Astrocyte (in vitro differentiated cells and primary cell): ENCODE measurements around the gene GJB3. TPM values are rescaled to one million over a fixed set of nuclear protein-coding genes. Genes with fewer than 3 reads are reported as not detected.
A peak's percentile ranks its signal among the peaks of the same experiment; 100 is the strongest.
"Not testable (repeated sequence)": the region's sequence is repeated elsewhere in the genome, so short reads cannot be mapped to it uniquely, and the experiment has no call there.

Source experiments
- DNase-seq: peaks from one replicate; pipeline ENCODE4 v3.0.0-alpha.2; 2010; ENCODE audit warnings: low read depth
- FAIRE-seq: peaks from 2 replicates; lab custom pipeline; 2011; peaks lifted over from hg19 to GRCh38; lab: Jason Lieb, UNC
- H2AFZ ChIP-seq: 2 replicates; pipeline ENCODE4 v1.6.0; 2012; ENCODE audit warnings: low read depth, low read length, inconsistent platforms
- H3K27ac ChIP-seq: 2 replicates; pipeline ENCODE4 v1.5.1; 2011; ENCODE audit warnings: low read depth, low read length, inconsistent platforms
- H3K27me3 ChIP-seq: 2 replicates; pipeline ENCODE4 v1.6.0; 2011; ENCODE audit warnings: low read length, inconsistent platforms; ENCODE audit not compliant: insufficient read depth
- H3K36me3 ChIP-seq: 2 replicates; pipeline ENCODE4 v1.5.1; 2011; ENCODE audit warnings: low read length, inconsistent platforms; ENCODE audit not compliant: insufficient read depth
- H3K4me1 ChIP-seq: 2 replicates; pipeline ENCODE4 v1.5.1; 2011; ENCODE audit warnings: low read length, inconsistent platforms; ENCODE audit not compliant: insufficient read depth
- H3K4me2 ChIP-seq: 2 replicates; pipeline ENCODE4 v1.6.0; 2012; ENCODE audit warnings: low read length, inconsistent platforms
- H3K4me3 ChIP-seq: 2 replicates; pipeline ENCODE4 v1.5.1; 2011; ENCODE audit warnings: low read depth, mild to moderate bottlenecking, low read length, inconsistent platforms; ENCODE audit not compliant: insufficient read depth
- H3K79me2 ChIP-seq: 2 replicates; pipeline ENCODE4 v1.6.0; 2012; ENCODE audit warnings: mild to moderate bottlenecking, low read length, inconsistent platforms; ENCODE audit not compliant: insufficient read depth
- H3K9ac ChIP-seq: 2 replicates; pipeline ENCODE4 v1.6.0; 2012; ENCODE audit warnings: mild to moderate bottlenecking, low read length, inconsistent platforms
- H3K9me3 ChIP-seq: 2 replicates; pipeline ENCODE4 v1.5.1; 2012; ENCODE audit warnings: low read depth, mild to moderate bottlenecking, low read length, inconsistent platforms; ENCODE audit not compliant: insufficient read depth
- H4K20me1 ChIP-seq: 2 replicates; pipeline ENCODE4 v1.6.0; 2012; ENCODE audit warnings: low read length, inconsistent platforms; ENCODE audit not compliant: insufficient read depth
- H3K27ac Mint-ChIP-seq: one replicate; pipeline ENCODE4 v1.8.0; 2021; ENCODE audit warnings: mild to moderate bottlenecking, mixed read lengths; ENCODE audit not compliant: unreplicated experiment
- H3K27me3 Mint-ChIP-seq: one replicate; pipeline ENCODE4 v1.8.0; 2021; ENCODE audit warnings: low read depth, mixed read lengths; ENCODE audit not compliant: unreplicated experiment
- H3K36me3 Mint-ChIP-seq: one replicate; pipeline ENCODE4 v1.8.0; 2021; ENCODE audit warnings: low read depth, mixed read lengths; ENCODE audit not compliant: unreplicated experiment
- H3K4me1 Mint-ChIP-seq: one replicate; pipeline ENCODE4 v1.8.0; 2021; ENCODE audit warnings: low read depth, mixed read lengths; ENCODE audit not compliant: unreplicated experiment
- H3K4me3 Mint-ChIP-seq: one replicate; pipeline ENCODE4 v1.8.0; 2021; ENCODE audit warnings: mild to moderate bottlenecking, moderate library complexity, mixed read lengths; ENCODE audit not compliant: unreplicated experiment
- H3K9me3 Mint-ChIP-seq: one replicate; pipeline ENCODE4 v1.8.0; 2021; ENCODE audit warnings: mild to moderate bottlenecking, mixed read lengths; ENCODE audit not compliant: unreplicated experiment
- CTCF ChIP-seq: IDR thresholded peaks from 2 replicates; pipeline ENCODE4 v1.5.1; 2011; ENCODE audit warnings: low read depth, mild to moderate bottlenecking, inconsistent platforms, low read length, moderate library complexity; ENCODE audit not compliant: insufficient read depth
- EZH2 ChIP-seq: IDR thresholded peaks from 2 replicates; pipeline ENCODE4 v1.6.1; 2012; ENCODE audit warnings: mild to moderate bottlenecking, low read length, inconsistent platforms; ENCODE audit not compliant: insufficient read depth
- total RNA-seq: library from RNA; stranded (reverse); gene quantifications from 2 replicates; pipeline ENCODE4 v1.2.1, GENCODE V29; 2021

GJB3 gene
- total RNA-seq, 1 donor from 2014 or later: 0.32 TPM

GRCh38 chr1:34806396-34806795 is 25.4 kb downstream of the GJB3 start:
- Histone ChIP-seq H3K36me3 (no peaks in the 10 kb centered on the region), H3K9ac (no peak overlapping the region), H3K27ac (no peak overlapping the region), H3K27me3 (no peaks in the 10 kb centered on the region), H3K9me3 (no peaks in the 10 kb centered on the region), H2AFZ (peak overlapping the region; percentile 37), H4K20me1 (no peaks in the 10 kb centered on the region), H3K4me1 (no peaks in the 10 kb centered on the region), H3K79me2 (no peaks in the 10 kb centered on the region), H3K4me3 (no peak overlapping the region), H3K4me2 (no peak overlapping the region)
- Mint-ChIP-seq H3K27ac (no peak overlapping the region), H3K36me3 (peaks cover 6% of the 10 kb centered on the region), H3K27me3 (peaks cover 3% of the 10 kb centered on the region), H3K4me3 (no peak overlapping the region), H3K9me3 (peaks cover 7% of the 10 kb centered on the region), H3K4me1 (peaks cover 10% of the 10 kb centered on the region)
- FAIRE-seq: no peak
- TF ChIP-seq CTCF (no peak), EZH2 (no peak)
- peak; percentile 55 for DNase-seq

DNA sequence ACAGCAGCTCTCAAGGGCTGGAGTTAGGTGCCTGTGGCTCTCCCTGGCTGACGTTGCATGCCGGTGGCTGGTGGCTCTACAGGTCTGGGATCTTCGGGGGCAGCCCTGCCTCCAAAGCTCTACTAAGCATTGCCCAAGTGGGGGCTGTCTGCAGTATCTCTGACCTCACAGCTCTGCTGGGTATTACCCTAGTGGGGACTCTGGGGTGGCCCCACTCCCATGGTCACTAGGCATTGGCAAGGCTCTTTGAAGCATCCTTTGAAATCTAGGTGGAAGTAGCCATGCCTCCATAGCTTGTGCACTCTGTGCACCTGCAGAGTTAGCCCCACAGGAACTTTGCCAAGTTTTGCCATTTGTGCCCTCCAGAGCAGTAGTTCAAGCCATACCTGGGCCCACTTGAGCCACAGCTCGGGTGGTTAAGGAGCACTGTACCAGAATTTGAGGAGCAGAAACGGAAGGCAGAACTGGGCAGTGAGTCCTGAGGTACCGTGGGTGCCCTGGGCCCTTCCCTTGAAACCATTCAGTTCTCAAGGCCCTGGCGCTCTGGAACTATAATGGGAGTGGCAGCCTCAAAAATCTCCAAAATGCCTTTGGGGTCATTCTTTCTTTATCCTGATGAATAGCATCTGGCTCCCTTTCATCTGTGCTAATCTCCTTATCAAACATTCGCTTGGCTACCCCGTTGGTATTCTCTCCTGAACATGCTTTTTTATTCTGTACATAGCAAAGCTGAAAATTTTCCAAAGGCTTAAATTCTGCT is 27.2 kb downstream of the GJB3 start:
- peaks cover 10% of the 10 kb centered on the region for H3K4me1 Mint-ChIP-seq
- Histone ChIP-seq H3K4me2 (no peak overlapping the region), H3K9ac (no peak overlapping the region), H3K4me3 (no peak overlapping the region), H3K9me3 (no peaks in the 10 kb centered on the region), H3K4me1 (no peaks in the 10 kb centered on the region), H3K79me2 (no peaks in the 10 kb centered on the region), H4K20me1 (no peaks in the 10 kb centered on the region), H3K27me3 (no peaks in the 10 kb centered on the region), H3K27ac (no peak overlapping the region), H3K36me3 (no peaks in the 10 kb centered on the region), H2AFZ (no peak overlapping the region)
- peaks cover 9% of the 10 kb centered on the region for H3K9me3 Mint-ChIP-seq
- H3K27ac Mint-ChIP-seq: no peak overlapping the region
- DNase-seq: peak; percentile 29
- H3K27me3 Mint-ChIP-seq: peaks cover 3% of the 10 kb centered on the region
- no peak for FAIRE-seq
- no peak overlapping the region for H3K4me3 Mint-ChIP-seq
- TF ChIP-seq EZH2: no peak
- TF ChIP-seq CTCF: no peak
- H3K36me3 Mint-ChIP-seq: peaks cover 6% of the 10 kb centered on the region

GRCh38 chr1:34810781-34811180 is 29.8 kb downstream of the GJB3 start:
- H3K36me3 Mint-ChIP-seq, H3K4me1 ChIP-seq, H3K4me3 ChIP-seq, H3K27ac Mint-ChIP-seq, H3K4me3 Mint-ChIP-seq, H3K4me2 ChIP-seq, H3K9ac ChIP-seq, H4K20me1 ChIP-seq, H2AFZ ChIP-seq, H3K27me3 ChIP-seq, FAIRE-seq, H3K36me3 ChIP-seq, H3K79me2 ChIP-seq, H3K27me3 Mint-ChIP-seq, DNase-seq, H3K9me3 Mint-ChIP-seq, H3K9me3 ChIP-seq, H3K27ac ChIP-seq: not testable (repeated sequence)
- peaks cover 10% of the 10 kb centered on the region for H3K4me1 Mint-ChIP-seq
